GM21717 (cell line): Measurements from ENCODE around the gene SBNO1.
"Not testable (repeated sequence)": the region's sequence is repeated elsewhere in the genome, so short reads cannot be mapped to it uniquely, and the experiment has no call there.

ENCODE experiments used
- ATAC-seq: cut with Tn5 transposase; IDR thresholded peaks from one replicate; pipeline ENCODE4 v1.9.1; 2021; ENCODE audit warnings: mild to moderate bottlenecking, moderate library complexity; ENCODE audit not compliant: unreplicated experiment

SBNO1 gene

GRCh38 chr12:123250471-123251383 is 113.9 kb downstream of the SBNO1 start:
- ATAC-seq = no peak

- ATAC-seq = not testable (repeated sequence)
Measured at GRCh38 chr12:123248996-123249741, 115.5 kb downstream of the SBNO1 start.

- not testable (repeated sequence) for ATAC-seq
Measured at GRCh38 chr12:123248129-123248528, 116.5 kb downstream of the SBNO1 start.

- ATAC-seq = no peak
Measured at GRCh38 chr12:123245678-123246077, 119.0 kb downstream of the SBNO1 start.

GRCh38 chr12:123243671-123244262 is 120.9 kb downstream of the SBNO1 start:
- no peak for ATAC-seq

- no peak for ATAC-seq
Measured at GRCh38 chr12:123242116-123242904, 122.3 kb downstream of the SBNO1 start.
